AG09319 (cell line): ENCODE results near the gene SLC35E2B.

Source experiments
- DNase-seq: peaks from one replicate; pipeline ENCODE4 v3.0.0-alpha.2; 2010; ENCODE audit warnings: low read depth; ENCODE audit errors: extremely low read depth
- CTCF ChIP-seq: IDR thresholded peaks from 2 replicates; pipeline ENCODE4 v1.5.1; 2011; ENCODE audit warnings: low read depth, mild to moderate bottlenecking, inconsistent platforms, low read length, moderate library complexity

Gene SLC35E2B

GRCh38 chr1:1619917-1620361 lies 72.7 kb downstream of the SLC35E2B start:
- DNase-seq: no peak
- no peak; the same call in 1 of the 2 replicates for TF ChIP-seq CTCF

GRCh38 chr1:1618396-1619068 lies 74.1 kb downstream of the SLC35E2B start:
- TF ChIP-seq CTCF: no peak
- DNase-seq: no peak

- TF ChIP-seq CTCF: no peak
- DNase-seq: no peak
These were observed 74.7 kb downstream of the SLC35E2B start for GRCh38 chr1:1617925-1618324.

- TF ChIP-seq CTCF: no peak
- DNase-seq: no peak
These were observed 75.1 kb downstream of the SLC35E2B start for GRCh38 chr1:1617516-1617915.

- TF ChIP-seq CTCF: no peak
- no peak for DNase-seq
These were observed 75.8 kb downstream of the SLC35E2B start for GRCh38 chr1:1616838-1617237.

- DNase-seq: no peak
- no peak for TF ChIP-seq CTCF
These were observed 76.4 kb downstream of the SLC35E2B start for GRCh38 chr1:1616045-1616790.
